KMS-11 (cell line): ENCODE results near the gene COBL.

ENCODE experiments used
- H2AFZ ChIP-seq: fragments of 200-600 bp; sonication (generic); 2 replicates; pipeline ENCODE4 v1.6.1; 2016; ENCODE audit warnings: antibody characterized with exemption, mixed run types, low read depth
- H3K27ac ChIP-seq: fragments of 200-600 bp; sonication (generic); 2 replicates; pipeline ENCODE4 v1.6.1; 2016; ENCODE audit warnings: mild to moderate bottlenecking, mixed run types
- H3K27me3 ChIP-seq: fragments of 200-600 bp; sonication (generic); 2 replicates; pipeline ENCODE4 v1.6.1; 2017; ENCODE audit warnings: mild to moderate bottlenecking, low read depth, mixed run types, moderate library complexity; ENCODE audit not compliant: insufficient read depth
- H3K36me3 ChIP-seq: fragments of 200-600 bp; sonication (generic); 2 replicates; pipeline ENCODE4 v1.6.1; 2017; ENCODE audit warnings: mild to moderate bottlenecking, mixed run types; ENCODE audit not compliant: insufficient read depth
- H3K4me1 ChIP-seq: fragments of 200-600 bp; sonication (generic); 2 replicates; pipeline ENCODE4 v1.6.1; 2016; ENCODE audit warnings: mild to moderate bottlenecking, low read depth, mixed run types; ENCODE audit not compliant: poor library complexity, severe bottlenecking
- H3K4me2 ChIP-seq: fragments of 200-600 bp; sonication (generic); 2 replicates; pipeline ENCODE4 v1.7.0; 2016; ENCODE audit warnings: mild to moderate bottlenecking, mixed run types
- H3K4me3 ChIP-seq: fragments of 200-600 bp; sonication (generic); IDR thresholded peaks from 2 replicates; pipeline ENCODE4 v1.6.1; 2017; ENCODE audit warnings: low read depth, low read length, mixed read lengths; ENCODE audit not compliant: insufficient read depth
- H3K79me2 ChIP-seq: fragments of 200-600 bp; sonication (generic); 2 replicates; pipeline ENCODE4 v1.6.1; 2016; ENCODE audit warnings: low read depth, mixed run types; ENCODE audit not compliant: insufficient read depth
- H3K9ac ChIP-seq: fragments of 200-600 bp; sonication (generic); 2 replicates; pipeline ENCODE4 v1.6.1; 2016; ENCODE audit warnings: mild to moderate bottlenecking, mixed run types
- H4K20me1 ChIP-seq: fragments of 200-600 bp; sonication (generic); 2 replicates; pipeline ENCODE4 v1.6.1; 2016; ENCODE audit warnings: mild to moderate bottlenecking, mixed run types; ENCODE audit not compliant: insufficient read depth
- TF ChIP-seq, protein P1 (sequence below): fragments of 200-600 bp; sonication (generic); conservative IDR thresholded peaks from 2 replicates; pipeline ENCODE4 v1.6.1; 2017; ENCODE audit warnings: low read depth, mild to moderate bottlenecking, antibody characterized with exemption, low read length, moderate library complexity, mixed read lengths

Gene COBL

DNA sequence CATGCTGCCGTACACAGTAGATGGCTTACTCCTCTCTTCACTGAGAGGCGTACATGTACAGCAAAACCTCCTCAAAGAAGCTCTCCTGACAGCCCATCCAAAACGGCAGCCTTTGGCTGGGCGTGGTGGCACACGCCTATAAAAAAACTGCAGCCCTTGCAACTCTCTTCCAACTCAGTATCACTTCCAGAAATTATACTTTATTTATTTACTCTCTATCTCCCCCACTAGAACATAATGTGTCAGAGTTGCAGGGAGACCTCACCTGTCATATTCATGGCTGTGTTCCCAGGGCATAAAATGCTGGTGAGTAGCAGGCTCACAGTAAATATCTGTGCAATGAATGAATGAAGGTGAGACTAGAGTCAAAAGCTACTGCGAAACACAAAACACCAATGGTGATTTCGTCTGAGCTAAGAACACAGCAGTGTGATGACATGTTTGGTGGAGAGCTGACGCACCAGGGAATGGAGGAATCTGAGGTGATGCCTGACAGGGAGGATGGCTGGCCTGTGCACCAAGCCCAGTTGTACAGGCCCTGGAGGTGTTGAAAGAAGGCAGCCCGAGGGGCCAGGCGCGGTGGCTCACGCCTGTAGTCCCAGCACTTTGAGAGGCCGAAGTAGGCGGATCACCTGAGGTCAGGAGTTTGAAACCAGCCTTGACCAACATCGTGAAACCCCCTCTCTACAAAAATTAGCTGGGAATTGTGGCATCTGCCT lies 55.3 kb downstream of the COBL start:
- H2AFZ ChIP-seq, result no peak overlapping the region
- H3K4me2 ChIP-seq, result peak overlapping the region; percentile 24; the same call in 1 of the 2 replicates
- H3K9ac ChIP-seq, result no peak overlapping the region
- no peaks in the 10 kb centered on the region for H4K20me1 ChIP-seq
- peaks cover 35% of the 10 kb centered on the region for H3K4me1 ChIP-seq
- no peaks in the 10 kb centered on the region for H3K79me2 ChIP-seq
- H3K36me3 ChIP-seq, result no peaks in the 10 kb centered on the region
- H3K4me3 ChIP-seq, result no peak overlapping the region
- TF ChIP-seq, protein P1, sequence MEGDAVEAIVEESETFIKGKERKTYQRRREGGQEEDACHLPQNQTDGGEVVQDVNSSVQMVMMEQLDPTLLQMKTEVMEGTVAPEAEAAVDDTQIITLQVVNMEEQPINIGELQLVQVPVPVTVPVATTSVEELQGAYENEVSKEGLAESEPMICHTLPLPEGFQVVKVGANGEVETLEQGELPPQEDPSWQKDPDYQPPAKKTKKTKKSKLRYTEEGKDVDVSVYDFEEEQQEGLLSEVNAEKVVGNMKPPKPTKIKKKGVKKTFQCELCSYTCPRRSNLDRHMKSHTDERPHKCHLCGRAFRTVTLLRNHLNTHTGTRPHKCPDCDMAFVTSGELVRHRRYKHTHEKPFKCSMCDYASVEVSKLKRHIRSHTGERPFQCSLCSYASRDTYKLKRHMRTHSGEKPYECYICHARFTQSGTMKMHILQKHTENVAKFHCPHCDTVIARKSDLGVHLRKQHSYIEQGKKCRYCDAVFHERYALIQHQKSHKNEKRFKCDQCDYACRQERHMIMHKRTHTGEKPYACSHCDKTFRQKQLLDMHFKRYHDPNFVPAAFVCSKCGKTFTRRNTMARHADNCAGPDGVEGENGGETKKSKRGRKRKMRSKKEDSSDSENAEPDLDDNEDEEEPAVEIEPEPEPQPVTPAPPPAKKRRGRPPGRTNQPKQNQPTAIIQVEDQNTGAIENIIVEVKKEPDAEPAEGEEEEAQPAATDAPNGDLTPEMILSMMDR, result no peak
- no peak overlapping the region; the same call in 1 of the 2 replicates for H3K27ac ChIP-seq
- H3K27me3 ChIP-seq, result no peaks in the 10 kb centered on the region

- Histone ChIP-seq H3K36me3 (no peaks in the 10 kb centered on the region), H4K20me1 (no peaks in the 10 kb centered on the region), H3K9ac (no peak overlapping the region), H3K4me3 (no peak overlapping the region), H3K4me2 (no peak overlapping the region), H2AFZ (no peak overlapping the region), H3K79me2 (no peaks in the 10 kb centered on the region), H3K4me1 (peaks cover 35% of the 10 kb centered on the region), H3K27ac (no peak overlapping the region), H3K27me3 (no peaks in the 10 kb centered on the region)
- TF ChIP-seq, protein P1, result no peak
Measured at GRCh38 chr7:51260516-51260915, 56.1 kb downstream of the COBL start.

- no peak overlapping the region for H2AFZ ChIP-seq
- H3K9ac ChIP-seq, result no peak overlapping the region
- H3K79me2 ChIP-seq, result no peaks in the 10 kb centered on the region
Measured at GRCh38 chr7:51259766-51260165, 56.8 kb downstream of the COBL start.

GRCh38 chr7:51256916-51257315 lies 59.7 kb downstream of the COBL start:
- no peaks in the 10 kb centered on the region for H3K27me3 ChIP-seq
- H3K9ac ChIP-seq, result no peak overlapping the region
- no peaks in the 10 kb centered on the region for H3K79me2 ChIP-seq
- no peak overlapping the region for H3K27ac ChIP-seq
- H3K4me2 ChIP-seq, result no peak overlapping the region
- no peak overlapping the region for H3K4me3 ChIP-seq
- no peaks in the 10 kb centered on the region for H3K36me3 ChIP-seq
- H4K20me1 ChIP-seq, result no peaks in the 10 kb centered on the region
- TF ChIP-seq, protein P1, result no peak
- H3K4me1 ChIP-seq, result peaks cover 7% of the 10 kb centered on the region
- no peak overlapping the region for H2AFZ ChIP-seq

More at GRCh38 chr7:51259766-51260165, 56.8 kb downstream of the COBL start:
- TF ChIP-seq, protein P1, result no peak
- Histone ChIP-seq H3K4me2 (no peak overlapping the region), H3K36me3 (no peaks in the 10 kb centered on the region), H3K4me1 (peaks cover 35% of the 10 kb centered on the region), H4K20me1 (no peaks in the 10 kb centered on the region), H3K27me3 (no peaks in the 10 kb centered on the region), H3K4me3 (no peak overlapping the region), H3K27ac (no peak overlapping the region)
